Loucy (cell line): ENCODE measurements around the gene NQO2.

Experiments
- EZH2phosphoT487 ChIP-seq: fragments of 200-600 bp; IDR thresholded peaks from 2 replicates; pipeline ENCODE4 v1.6.1; 2018; ENCODE audit warnings: antibody characterized with exemption, mild to moderate bottlenecking, moderate library complexity, borderline replicate concordance
- TF ChIP-seq, protein P1 (sequence below): fragments of 200-600 bp; sonication (generic); conservative IDR thresholded peaks from 2 replicates; pipeline ENCODE4 v1.5.1; 2014; ENCODE audit warnings: mild to moderate bottlenecking, antibody characterized with exemption, low read length

DNA sequence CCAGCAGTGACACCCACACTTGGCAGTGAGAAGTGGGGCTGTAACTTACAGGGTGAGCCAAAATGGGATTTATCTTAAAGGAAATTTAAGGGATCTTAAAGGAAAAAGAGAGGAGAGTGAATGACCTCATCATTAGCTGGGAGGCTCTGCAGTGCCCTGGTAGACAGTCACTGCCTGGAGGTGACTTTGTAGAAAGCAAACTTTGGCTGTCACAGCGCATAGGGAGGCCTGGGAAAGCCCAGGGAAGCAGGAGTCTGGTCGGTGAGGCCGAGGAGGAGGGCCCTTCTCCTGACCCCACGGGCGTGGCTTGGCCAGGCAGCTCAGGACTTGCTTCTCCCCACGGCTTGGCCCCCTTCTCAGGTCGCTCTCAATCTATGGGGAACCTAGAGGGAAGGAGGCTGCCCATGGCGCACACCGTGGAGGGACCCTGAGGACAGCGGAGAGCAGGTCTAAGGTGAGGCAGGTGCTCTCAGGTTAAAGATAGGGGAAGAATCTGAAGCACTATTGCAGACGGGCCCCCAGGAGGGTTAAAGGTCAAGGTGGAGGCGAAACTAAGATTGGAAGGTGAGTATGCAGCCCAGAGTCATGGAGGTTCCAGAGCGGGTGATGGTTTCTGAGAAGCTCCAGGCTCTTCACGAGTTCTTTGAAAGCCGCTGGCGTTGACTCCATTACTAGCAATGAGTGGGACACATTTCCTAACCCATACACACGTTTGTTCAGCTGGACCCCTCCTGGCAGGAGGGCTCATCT is 53.0 kb downstream of the NQO2 start:
- TF ChIP-seq, protein P1, sequence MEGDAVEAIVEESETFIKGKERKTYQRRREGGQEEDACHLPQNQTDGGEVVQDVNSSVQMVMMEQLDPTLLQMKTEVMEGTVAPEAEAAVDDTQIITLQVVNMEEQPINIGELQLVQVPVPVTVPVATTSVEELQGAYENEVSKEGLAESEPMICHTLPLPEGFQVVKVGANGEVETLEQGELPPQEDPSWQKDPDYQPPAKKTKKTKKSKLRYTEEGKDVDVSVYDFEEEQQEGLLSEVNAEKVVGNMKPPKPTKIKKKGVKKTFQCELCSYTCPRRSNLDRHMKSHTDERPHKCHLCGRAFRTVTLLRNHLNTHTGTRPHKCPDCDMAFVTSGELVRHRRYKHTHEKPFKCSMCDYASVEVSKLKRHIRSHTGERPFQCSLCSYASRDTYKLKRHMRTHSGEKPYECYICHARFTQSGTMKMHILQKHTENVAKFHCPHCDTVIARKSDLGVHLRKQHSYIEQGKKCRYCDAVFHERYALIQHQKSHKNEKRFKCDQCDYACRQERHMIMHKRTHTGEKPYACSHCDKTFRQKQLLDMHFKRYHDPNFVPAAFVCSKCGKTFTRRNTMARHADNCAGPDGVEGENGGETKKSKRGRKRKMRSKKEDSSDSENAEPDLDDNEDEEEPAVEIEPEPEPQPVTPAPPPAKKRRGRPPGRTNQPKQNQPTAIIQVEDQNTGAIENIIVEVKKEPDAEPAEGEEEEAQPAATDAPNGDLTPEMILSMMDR, result no peak
- no peak for TF ChIP-seq EZH2phosphoT487
